ENCODE measurements around the gene AFF2. TPM values are rescaled to one million over a fixed set of nuclear protein-coding genes. Genes with fewer than 3 reads are reported as not detected.

Gene AFF2
- total and polyA plus RNA-seq, 2 experiments from 2014 or later, result 0.31 to 0.54 TPM

GRCh38 chrX:148784856-148785255 is 284.4 kb downstream of the AFF2 start:
- WGBS, 2 experiments (ENCODE audit: low coverage in 1 of 2, low lambda C conversion rate in 2 of 2, missing lambda C conversion rate in 2 of 2), result 83 to 85% methylated on average over 5 to 9 of the region's 9 CpGs
- no peaks in the 10 kb centered on the region for H3K4me1 ChIP-seq (ENCODE audit: insufficient read depth)
- no peaks in the 10 kb centered on the region for H3F3A ChIP-seq (ENCODE audit: insufficient read depth)
- H3K4me3 ChIP-seq, result no peak overlapping the region
- H3K36me3 ChIP-seq (ENCODE audit: low read depth), result no peaks in the 10 kb centered on the region
- H3K9me2 ChIP-seq (ENCODE audit: insufficient read depth), result no peaks in the 10 kb centered on the region
- H3K9me3 ChIP-seq (ENCODE audit: low read depth), result no peaks in the 10 kb centered on the region
- no peaks in the 10 kb centered on the region for H3K79me2 ChIP-seq (ENCODE audit: insufficient read depth)
- in situ Hi-C loops (cut with MboI), result no loop called here
- no peak for DNase-seq
- H4K20me1 ChIP-seq (ENCODE audit: insufficient read depth), result no peaks in the 10 kb centered on the region
- H3K27ac ChIP-seq, result no peak overlapping the region
- no peak overlapping the region for H3K9ac ChIP-seq
- no peaks in the 10 kb centered on the region for H3K27me3 ChIP-seq (replicated peaks; ENCODE audit: insufficient read depth)
- no peak overlapping the region for H2AFZ ChIP-seq
- H3K4me2 ChIP-seq (ENCODE audit: unreplicated experiment), result no peak overlapping the region
- TF ChIP-seq EZH2phosphoT487 (IDR thresholded peaks at IDR 0.05; ENCODE audit: insufficient read depth, low read depth) (no peak), EZH2 (IDR thresholded peaks at IDR 0.05; ENCODE audit: insufficient read depth, poor library complexity, severe bottlenecking) (no peak)

GRCh38 chrX:148785256-148785655 is 284.8 kb downstream of the AFF2 start:
- H3K27me3 ChIP-seq (replicated peaks; ENCODE audit: insufficient read depth), result no peaks in the 10 kb centered on the region
- H2AFZ ChIP-seq, result no peak overlapping the region
- no peaks in the 10 kb centered on the region for H3K9me3 ChIP-seq (ENCODE audit: low read depth)
- DNase-seq, result no peak
- no peak overlapping the region for H3K27ac ChIP-seq
- H4K20me1 ChIP-seq (ENCODE audit: insufficient read depth), result no peaks in the 10 kb centered on the region
- in situ Hi-C loops (cut with MboI), result no loop called here
- H3K36me3 ChIP-seq (ENCODE audit: low read depth), result no peaks in the 10 kb centered on the region
- WGBS, 2 experiments (ENCODE audit: low coverage in 1 of 2, low lambda C conversion rate in 2 of 2, missing lambda C conversion rate in 2 of 2), result 50 to 82% methylated on average over 1 of the region's 1 CpG
- no peaks in the 10 kb centered on the region for H3F3A ChIP-seq (ENCODE audit: insufficient read depth)
- no peak overlapping the region for H3K9ac ChIP-seq
- H3K4me2 ChIP-seq (ENCODE audit: unreplicated experiment), result no peak overlapping the region
- H3K79me2 ChIP-seq (ENCODE audit: insufficient read depth), result no peaks in the 10 kb centered on the region
- no peaks in the 10 kb centered on the region for H3K9me2 ChIP-seq (ENCODE audit: insufficient read depth)
- no peaks in the 10 kb centered on the region for H3K4me1 ChIP-seq (ENCODE audit: insufficient read depth)
- TF ChIP-seq EZH2 (IDR thresholded peaks at IDR 0.05; ENCODE audit: insufficient read depth, poor library complexity, severe bottlenecking), result no peak
- no peak for TF ChIP-seq EZH2phosphoT487 (IDR thresholded peaks at IDR 0.05; ENCODE audit: insufficient read depth, low read depth)
- no peak overlapping the region for H3K4me3 ChIP-seq

- Histone ChIP-seq H2AFZ (no peak overlapping the region), H4K20me1 (ENCODE audit: insufficient read depth) (no peaks in the 10 kb centered on the region), H3K27me3 (replicated peaks; ENCODE audit: insufficient read depth) (no peaks in the 10 kb centered on the region), H3K27ac (no peak overlapping the region), H3K4me3 (no peak overlapping the region), H3K4me2 (ENCODE audit: unreplicated experiment) (no peak overlapping the region), H3K79me2 (ENCODE audit: insufficient read depth) (no peaks in the 10 kb centered on the region), H3F3A (ENCODE audit: insufficient read depth) (no peaks in the 10 kb centered on the region), H3K9ac (no peak overlapping the region), H3K9me2 (ENCODE audit: insufficient read depth) (no peaks in the 10 kb centered on the region), H3K9me3 (ENCODE audit: low read depth) (no peaks in the 10 kb centered on the region), H3K4me1 (ENCODE audit: insufficient read depth) (no peaks in the 10 kb centered on the region), H3K36me3 (ENCODE audit: low read depth) (no peaks in the 10 kb centered on the region)
- in situ Hi-C loops (cut with MboI), result no loop called here
- no peak for TF ChIP-seq EZH2phosphoT487 (IDR thresholded peaks at IDR 0.05; ENCODE audit: insufficient read depth, low read depth)
- no peak for TF ChIP-seq EZH2 (IDR thresholded peaks at IDR 0.05; ENCODE audit: insufficient read depth, poor library complexity, severe bottlenecking)
- DNase-seq, result no peak
- 78 to 81% methylated on average over 4 of the region's 4 CpGs for WGBS, 2 experiments (ENCODE audit: low coverage in 1 of 2, low lambda C conversion rate in 2 of 2, missing lambda C conversion rate in 2 of 2)
Measured at GRCh38 chrX:148788449-148788848, 288.0 kb downstream of the AFF2 start.

GRCh38 chrX:148794350-148794749 is 293.9 kb downstream of the AFF2 start:
- no peak overlapping the region for H3K4me3 ChIP-seq
- in situ Hi-C loops (cut with MboI), result no loop called here
- H3K27me3 ChIP-seq (replicated peaks; ENCODE audit: insufficient read depth), result no peaks in the 10 kb centered on the region
- TF ChIP-seq EZH2phosphoT487 (IDR thresholded peaks at IDR 0.05; ENCODE audit: insufficient read depth, low read depth), result no peak
- no peak for TF ChIP-seq EZH2 (IDR thresholded peaks at IDR 0.05; ENCODE audit: insufficient read depth, poor library complexity, severe bottlenecking)
- no peak overlapping the region for H3K27ac ChIP-seq
- no peaks in the 10 kb centered on the region for H3K9me3 ChIP-seq (ENCODE audit: low read depth)
- no peaks in the 10 kb centered on the region for H3K9me2 ChIP-seq (ENCODE audit: insufficient read depth)
- H3F3A ChIP-seq (ENCODE audit: insufficient read depth), result no peaks in the 10 kb centered on the region
- no peak overlapping the region for H2AFZ ChIP-seq
- H3K4me2 ChIP-seq (ENCODE audit: unreplicated experiment), result no peak overlapping the region
- H4K20me1 ChIP-seq (ENCODE audit: insufficient read depth), result no peaks in the 10 kb centered on the region
- H3K4me1 ChIP-seq (ENCODE audit: insufficient read depth), result no peaks in the 10 kb centered on the region
- no peaks in the 10 kb centered on the region for H3K79me2 ChIP-seq (ENCODE audit: insufficient read depth)
- no peaks in the 10 kb centered on the region for H3K36me3 ChIP-seq (ENCODE audit: low read depth)
- DNase-seq, result no peak
- H3K9ac ChIP-seq, result no peak overlapping the region
